T1000 (cell line): Measurements from ENCODE around the gene KBTBD3.

Experiments used
- DNase-seq: peaks from one replicate; lab custom pipeline; 2025; ENCODE audit warnings: mixed read lengths; lab: John Stamatoyannopoulos, UW

Gene KBTBD3

DNA sequence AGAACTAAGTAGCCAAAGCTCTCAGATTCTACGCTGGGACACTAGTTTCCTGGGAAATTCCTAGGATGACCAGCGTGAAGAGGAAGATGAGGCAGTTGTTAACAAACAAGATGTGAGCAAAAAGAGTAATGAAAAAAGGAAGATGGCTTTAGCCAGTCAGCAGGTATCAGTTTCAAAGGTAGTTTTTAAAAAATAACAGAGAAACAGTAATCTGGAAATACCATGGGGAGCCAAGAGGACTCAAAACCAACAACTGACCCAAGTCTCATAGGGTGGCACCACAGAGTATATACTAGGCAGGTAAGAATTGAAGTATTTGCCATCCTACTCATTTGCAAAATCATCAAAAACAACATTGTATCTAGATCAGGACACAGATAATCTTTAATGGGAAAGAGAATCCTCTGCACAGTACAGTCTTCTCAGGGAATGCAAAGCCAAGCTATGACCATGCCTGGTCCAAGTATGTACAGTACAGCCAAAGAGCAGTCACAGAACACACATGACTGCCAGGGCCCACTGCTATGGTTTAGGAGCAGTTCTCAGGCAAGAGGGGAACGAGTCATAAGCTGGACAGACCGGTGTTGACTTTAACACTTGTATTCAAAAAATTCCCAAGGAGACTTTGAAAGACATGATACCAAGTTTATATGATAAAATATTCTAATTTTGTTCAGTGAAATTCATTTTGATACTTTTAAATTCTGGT, 75.7 kb downstream of the KBTBD3 start:
- no peak for DNase-seq
